NCI-H510A (cell line): ENCODE measurements around the gene USP6NL.
"Not testable (repeated sequence)": the region's sequence is repeated elsewhere in the genome, so short reads cannot be mapped to it uniquely, and the experiment has no call there.

ENCODE experiments used
- DNase-seq: peaks from one replicate; lab custom pipeline; 2025; lab: John Stamatoyannopoulos, UW

USP6NL gene

GRCh38 chr10:11444531-11445228 lies 166.8 kb downstream of the USP6NL start:
- no peak for DNase-seq

GRCh38 chr10:11444155-11444530 lies 167.3 kb downstream of the USP6NL start:
- DNase-seq = no peak

GRCh38 chr10:11443468-11444154 lies 167.8 kb downstream of the USP6NL start:
- no peak for DNase-seq

- DNase-seq = no peak
Measured at GRCh38 chr10:11442001-11442773, 169.3 kb downstream of the USP6NL start.

- DNase-seq = no peak
Measured at GRCh38 chr10:11441151-11441535, 170.3 kb downstream of the USP6NL start.

GRCh38 chr10:11440250-11441150 lies 170.9 kb downstream of the USP6NL start:
- DNase-seq = no peak

GRCh38 chr10:11439523-11440053 lies 171.9 kb downstream of the USP6NL start:
- DNase-seq = no peak

- no peak for DNase-seq
Measured at GRCh38 chr10:11437391-11438142, 173.9 kb downstream of the USP6NL start.

GRCh38 chr10:11436445-11436844 lies 175.0 kb downstream of the USP6NL start:
- DNase-seq = not testable (repeated sequence)

GRCh38 chr10:11435581-11435981 lies 175.9 kb downstream of the USP6NL start:
- no peak for DNase-seq

- no peak for DNase-seq
Measured at GRCh38 chr10:11434324-11434723, 177.1 kb downstream of the USP6NL start.

GRCh38 chr10:11433657-11434056 lies 177.8 kb downstream of the USP6NL start:
- DNase-seq = no peak

- no peak for DNase-seq
Measured at GRCh38 chr10:11431216-11431555, 180.3 kb downstream of the USP6NL start.

- DNase-seq = no peak
Measured at GRCh38 chr10:11430421-11431215, 180.8 kb downstream of the USP6NL start.

- DNase-seq = no peak
Measured at GRCh38 chr10:11429439-11430052, 181.9 kb downstream of the USP6NL start.

- DNase-seq = no peak
Measured at GRCh38 chr10:11425676-11426075, 185.8 kb downstream of the USP6NL start.

- no peak for DNase-seq
Measured at GRCh38 chr10:11425296-11425610, 186.2 kb downstream of the USP6NL start.

- no peak for DNase-seq
Measured at GRCh38 chr10:11424456-11425295, 186.8 kb downstream of the USP6NL start.

- DNase-seq = no peak
Measured at GRCh38 chr10:11416974-11417373, 194.5 kb downstream of the USP6NL start.
